MM.1S (cell line): ENCODE results near the gene SDC1.

ENCODE experiments used
- CTCF ChIP-seq: fragments of 300-600 bp; sonication (generic); IDR thresholded peaks from 2 replicates; pipeline ENCODE4 v1.5.1; 2016; ENCODE audit warnings: antibody characterized with exemption, low read length, mixed read lengths
- EZH2 ChIP-seq: fragments of 300-600 bp; sonication (generic); optimal IDR thresholded peaks from 2 replicates; pipeline ENCODE3; 2017; ENCODE audit warnings: low read depth, mild to moderate bottlenecking, antibody characterized with exemption, low read length, mixed read lengths
- EZH2phosphoT487 ChIP-seq: fragments of 300-600 bp; sonication (generic); IDR thresholded peaks from 2 replicates; pipeline ENCODE4 v1.6.1; 2018; ENCODE audit warnings: antibody characterized with exemption, low read length

- TF ChIP-seq CTCF, result no peak
- TF ChIP-seq EZH2, result no peak
- no peak for TF ChIP-seq EZH2phosphoT487
Observed at GRCh38 chr2:20159411-20160070, 65.4 kb downstream of the SDC1 start.
